ENCODE measurements around the gene DNASE1L1. TPM values are rescaled to one million over a fixed set of nuclear protein-coding genes. Genes with fewer than 3 reads are reported as not detected.

DNASE1L1 gene
- total RNA-seq, 4 donors from 2014 or later, result 14.6 to 30.7 (median 21.2) TPM

DNA sequence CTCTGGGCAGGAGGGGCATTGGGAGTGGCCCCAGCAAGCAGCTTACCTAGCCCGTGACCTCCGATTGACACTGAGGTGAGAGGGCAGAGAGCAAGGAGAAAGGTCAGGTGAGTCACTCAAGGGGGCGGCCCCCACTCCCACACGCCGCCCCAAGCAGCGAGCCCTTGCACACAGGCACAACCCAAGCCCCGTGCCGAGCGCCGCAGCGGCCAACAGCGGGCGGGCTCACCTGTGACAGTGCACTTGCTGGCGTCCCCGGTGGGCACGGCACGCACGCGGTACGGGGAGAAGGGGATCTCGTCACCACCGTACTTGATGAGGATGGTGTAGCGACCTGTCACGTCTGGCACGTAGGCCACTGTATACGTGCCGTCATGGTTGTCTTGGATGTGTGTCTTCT is 51.8 kb downstream of the DNASE1L1 start:
- DNase-seq (ENCODE audit: low spot score in 2 of 2), result no peak
- Histone ChIP-seq H3K36me3 (peaks cover 96% of the 10 kb centered on the region), H3K4me1 (no peaks in the 10 kb centered on the region), H3K27ac (no peak overlapping the region), H3K9me3 (no peaks in the 10 kb centered on the region), H3K4me3 (no peak overlapping the region), H3K27me3 (no peaks in the 10 kb centered on the region)
- WGBS, result 91% methylated on average over 7 of the region's 27 CpGs
- TF ChIP-seq POLR2A (IDR thresholded peaks at IDR 0.05) (no peak), POLR2AphosphoS5 (IDR thresholded peaks at IDR 0.05) (no peak), EP300 (IDR thresholded peaks at IDR 0.05) (no peak)
- TF ChIP-seq, protein P1, sequence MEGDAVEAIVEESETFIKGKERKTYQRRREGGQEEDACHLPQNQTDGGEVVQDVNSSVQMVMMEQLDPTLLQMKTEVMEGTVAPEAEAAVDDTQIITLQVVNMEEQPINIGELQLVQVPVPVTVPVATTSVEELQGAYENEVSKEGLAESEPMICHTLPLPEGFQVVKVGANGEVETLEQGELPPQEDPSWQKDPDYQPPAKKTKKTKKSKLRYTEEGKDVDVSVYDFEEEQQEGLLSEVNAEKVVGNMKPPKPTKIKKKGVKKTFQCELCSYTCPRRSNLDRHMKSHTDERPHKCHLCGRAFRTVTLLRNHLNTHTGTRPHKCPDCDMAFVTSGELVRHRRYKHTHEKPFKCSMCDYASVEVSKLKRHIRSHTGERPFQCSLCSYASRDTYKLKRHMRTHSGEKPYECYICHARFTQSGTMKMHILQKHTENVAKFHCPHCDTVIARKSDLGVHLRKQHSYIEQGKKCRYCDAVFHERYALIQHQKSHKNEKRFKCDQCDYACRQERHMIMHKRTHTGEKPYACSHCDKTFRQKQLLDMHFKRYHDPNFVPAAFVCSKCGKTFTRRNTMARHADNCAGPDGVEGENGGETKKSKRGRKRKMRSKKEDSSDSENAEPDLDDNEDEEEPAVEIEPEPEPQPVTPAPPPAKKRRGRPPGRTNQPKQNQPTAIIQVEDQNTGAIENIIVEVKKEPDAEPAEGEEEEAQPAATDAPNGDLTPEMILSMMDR (IDR thresholded peaks at IDR 0.05), result no peak

DNA sequence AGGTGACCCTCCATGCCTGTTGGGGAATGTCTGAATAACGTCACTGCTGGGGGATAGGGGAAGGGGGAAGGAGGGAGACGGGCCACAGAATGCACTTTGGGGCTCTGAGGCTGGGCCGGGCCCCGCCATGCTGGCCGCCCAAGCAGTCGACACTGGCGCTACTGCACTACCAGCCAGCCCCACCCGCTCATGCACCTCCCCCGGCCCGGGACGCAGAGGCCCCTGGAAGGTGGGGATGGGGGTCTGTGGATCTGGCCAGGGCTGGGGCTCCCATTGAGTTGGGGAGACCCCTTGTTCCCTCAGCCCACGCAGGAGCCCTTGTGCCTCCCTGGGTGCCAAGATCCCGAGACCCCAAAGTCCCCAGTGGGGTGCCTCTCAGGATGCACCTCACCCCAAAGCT is 52.5 kb downstream of the DNASE1L1 start:
- no peaks in the 10 kb centered on the region for H3K4me1 ChIP-seq
- H3K4me3 ChIP-seq, result no peak overlapping the region
- DNase-seq (ENCODE audit: low spot score in 2 of 2), result no peak
- no peaks in the 10 kb centered on the region for H3K9me3 ChIP-seq
- H3K36me3 ChIP-seq, result peaks cover 96% of the 10 kb centered on the region
- H3K27ac ChIP-seq, result no peak overlapping the region
- H3K27me3 ChIP-seq, result no peaks in the 10 kb centered on the region
- TF ChIP-seq, protein P1 (IDR thresholded peaks at IDR 0.05), result no peak
- no peak for TF ChIP-seq POLR2AphosphoS5 (IDR thresholded peaks at IDR 0.05)
- no peak for TF ChIP-seq POLR2A (IDR thresholded peaks at IDR 0.05)
- 73% methylated on average over 8 of the region's 13 CpGs for WGBS

DNA sequence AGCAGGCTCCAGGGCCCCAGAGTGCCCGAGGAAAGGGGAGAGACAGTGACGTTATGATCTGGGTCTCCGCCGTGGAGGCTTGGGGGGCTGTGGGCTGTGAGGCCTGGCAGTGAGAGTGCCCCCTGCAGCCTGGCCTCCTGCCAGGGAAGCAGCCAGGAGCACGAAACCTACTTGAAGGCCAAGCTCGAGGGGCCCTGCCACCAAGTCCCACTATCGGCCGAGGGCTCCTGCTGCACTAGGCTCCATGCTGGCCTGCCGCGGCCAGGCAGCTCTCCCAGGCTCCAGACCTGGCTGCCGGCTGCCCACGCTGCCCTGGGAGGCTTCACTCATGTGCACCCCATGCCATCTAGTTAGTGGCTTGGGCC is 53.3 kb downstream of the DNASE1L1 start:
- Histone ChIP-seq H3K27me3 (no peaks in the 10 kb centered on the region), H3K27ac (no peak overlapping the region), H3K9me3 (no peaks in the 10 kb centered on the region), H3K4me1 (peaks cover 5% of the 10 kb centered on the region), H3K4me3 (no peak overlapping the region), H3K36me3 (peaks cover 99% of the 10 kb centered on the region)
- no peak for TF ChIP-seq POLR2AphosphoS5 (IDR thresholded peaks at IDR 0.05)
- TF ChIP-seq EP300 (IDR thresholded peaks at IDR 0.05), result no peak
- no peak for TF ChIP-seq POLR2A (IDR thresholded peaks at IDR 0.05)
- TF ChIP-seq, protein P1 (IDR thresholded peaks at IDR 0.05), result no peak
- 60% methylated on average over 1 of the region's 12 CpGs for WGBS
- no peak for DNase-seq (ENCODE audit: low spot score in 2 of 2)

DNA sequence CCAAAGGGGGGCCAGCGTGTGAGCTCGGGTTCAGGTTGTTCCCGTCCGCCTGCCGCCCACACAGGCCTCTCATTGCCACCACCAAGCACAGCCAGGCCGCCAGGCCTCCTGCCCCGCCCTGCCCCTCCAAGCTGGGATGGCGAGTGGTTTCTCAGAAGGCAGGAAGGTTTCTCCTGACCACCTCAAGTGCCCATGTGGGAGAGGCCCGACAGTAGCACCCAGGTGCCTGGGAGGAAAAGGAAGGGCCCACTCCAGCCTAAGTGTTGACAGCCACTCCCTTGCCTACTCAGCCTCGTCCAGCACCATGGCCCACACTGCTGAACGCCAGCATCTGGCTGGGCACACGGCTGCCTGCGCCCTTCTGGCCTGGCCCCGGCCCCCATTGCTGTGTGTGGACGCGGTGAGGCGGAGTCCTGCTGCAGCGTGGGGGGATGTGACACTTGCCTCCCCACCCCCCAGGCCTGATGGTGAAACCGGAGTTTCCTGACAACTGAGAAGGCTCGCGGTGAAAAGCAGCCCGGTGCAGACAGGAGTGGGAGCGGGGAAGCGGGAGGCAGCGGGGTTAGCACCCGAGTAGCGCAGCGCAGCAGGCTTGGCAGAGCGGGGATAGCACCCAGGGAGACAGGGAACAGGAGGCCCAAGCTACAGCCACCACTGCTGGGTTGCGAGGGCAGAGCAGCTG is 53.8 kb downstream of the DNASE1L1 start:
- 87% methylated on average over 11 of the region's 30 CpGs for WGBS
- Histone ChIP-seq H3K27me3 (no peaks in the 10 kb centered on the region), H3K4me3 (no peak overlapping the region), H3K27ac (no peak overlapping the region), H3K4me1 (peaks cover 7% of the 10 kb centered on the region), H3K36me3 (peaks cover 100% of the 10 kb centered on the region), H3K9me3 (no peaks in the 10 kb centered on the region)
- no peak for DNase-seq (ENCODE audit: low spot score in 2 of 2)
- no peak for TF ChIP-seq EP300 (IDR thresholded peaks at IDR 0.05)
- TF ChIP-seq POLR2A (IDR thresholded peaks at IDR 0.05), result no peak
- no peak for TF ChIP-seq POLR2AphosphoS5 (IDR thresholded peaks at IDR 0.05)
- TF ChIP-seq, protein P1 (IDR thresholded peaks at IDR 0.05), result no peak

DNA sequence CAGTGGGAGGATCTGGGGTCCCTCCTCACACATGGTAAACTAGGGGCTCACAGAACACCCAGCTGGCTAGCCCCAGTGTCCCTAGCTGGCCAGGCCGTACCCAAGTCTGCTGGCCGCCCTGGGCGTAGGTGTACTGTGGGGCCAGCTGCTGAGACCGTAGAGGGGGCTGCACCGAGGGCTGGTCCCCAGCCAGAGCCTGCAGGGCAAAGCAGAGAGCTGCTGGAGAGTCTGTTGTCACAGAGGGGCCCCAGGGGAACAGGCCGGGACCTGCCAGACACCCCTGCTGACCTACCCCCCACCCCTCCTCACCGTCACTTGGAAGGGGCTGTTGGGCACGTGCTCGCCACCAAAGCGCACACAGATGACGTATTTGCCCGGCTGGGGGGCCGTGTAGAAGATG is 54.5 kb downstream of the DNASE1L1 start:
- TF ChIP-seq, protein P1 (IDR thresholded peaks at IDR 0.05), result no peak
- no peak for TF ChIP-seq EP300 (IDR thresholded peaks at IDR 0.05)
- TF ChIP-seq POLR2A (IDR thresholded peaks at IDR 0.05), result no peak
- no peak for TF ChIP-seq POLR2AphosphoS5 (IDR thresholded peaks at IDR 0.05)
- Histone ChIP-seq H3K4me3 (no peak overlapping the region), H3K36me3 (peaks cover 100% of the 10 kb centered on the region), H3K4me1 (peaks cover 7% of the 10 kb centered on the region), H3K27ac (no peak overlapping the region), H3K9me3 (no peaks in the 10 kb centered on the region), H3K27me3 (no peaks in the 10 kb centered on the region)
- 79% methylated on average over 3 of the region's 13 CpGs for WGBS
- DNase-seq (ENCODE audit: low spot score in 2 of 2), result no peak

Measured in suprapubic skin (tissue), 4 donors.